Epithelial cell of esophagus (primary cell): ENCODE measurements around the gene PKN3.
"Not testable (repeated sequence)": the region's sequence is repeated elsewhere in the genome, so short reads cannot be mapped to it uniquely, and the experiment has no call there.

Experiments
- DNase-seq: peaks from one replicate; pipeline ENCODE4 v3.0.0; 2010; ENCODE audit warnings: low read depth
- H3K4me3 ChIP-seq: 2 replicates; pipeline ENCODE4 v1.5.1; 2011; ENCODE audit warnings: mild to moderate bottlenecking, low read length, control low read depth
- CTCF ChIP-seq: IDR thresholded peaks from 2 replicates; pipeline ENCODE4 v1.5.1; 2011; ENCODE audit warnings: low read depth, mild to moderate bottlenecking, low read length, control low read depth, inconsistent platforms; ENCODE audit not compliant: insufficient read depth; ENCODE audit errors: missing control alignments

PKN3 gene

GRCh38 chr9:128694344-128694743 is 8.0 kb upstream of the PKN3 start:
- no peak for DNase-seq
- TF ChIP-seq CTCF = no peak

GRCh38 chr9:128696923-128697707 is 5.2 kb upstream of the PKN3 start:
- no peak for DNase-seq
- no peak for TF ChIP-seq CTCF
- no peak overlapping the region for H3K4me3 ChIP-seq

More at GRCh38 chr9:128694344-128694743, 8.0 kb upstream of the PKN3 start:
- no peak overlapping the region for H3K4me3 ChIP-seq

GRCh38 chr9:128699096-128699795 is 3.1 kb upstream of the PKN3 start:
- H3K4me3 ChIP-seq, DNase-seq: not testable (repeated sequence)

- no peak overlapping the region for H3K4me3 ChIP-seq
- no peak for DNase-seq
- no peak for TF ChIP-seq CTCF
Measured at GRCh38 chr9:128701227-128701854, 962 bp upstream of the PKN3 start.

DNA sequence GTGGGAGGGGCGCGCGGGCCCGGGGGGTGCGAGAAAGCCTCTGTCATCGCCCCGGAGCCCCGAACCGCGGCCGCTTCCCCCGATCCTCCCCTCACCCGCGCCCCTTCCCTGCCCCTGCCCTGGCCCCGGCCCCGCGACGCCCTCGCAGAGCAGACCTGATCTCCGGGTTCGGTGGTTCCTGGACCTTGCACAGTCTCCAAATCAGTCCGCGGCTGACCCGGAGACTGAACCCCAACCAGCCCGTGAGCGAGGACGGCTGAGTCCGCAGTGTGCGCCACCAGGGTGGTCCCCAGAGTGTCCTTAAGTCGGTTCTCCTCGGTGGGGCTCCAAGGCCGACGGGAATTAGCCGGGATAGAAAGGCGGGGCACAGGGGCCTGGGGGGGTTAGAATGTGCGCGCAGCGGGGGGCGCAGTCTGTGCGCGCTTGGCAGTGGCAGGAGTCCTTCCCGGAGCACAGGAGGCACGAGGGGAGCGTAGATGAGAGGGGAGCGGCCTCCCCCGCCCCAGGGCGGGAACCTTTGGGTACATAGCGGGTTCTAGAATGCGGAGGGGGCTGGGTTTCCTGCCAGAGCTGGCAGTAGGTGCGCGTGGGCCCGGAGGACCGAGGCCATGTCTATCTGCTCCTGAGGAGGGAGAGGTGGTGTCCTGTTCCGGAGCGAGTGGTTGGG is 779 bp downstream of the PKN3 start:
- no peak for DNase-seq
- peak overlapping the region; percentile 56 for H3K4me3 ChIP-seq
- TF ChIP-seq CTCF = no peak

GRCh38 chr9:128703616-128704355 is 1.5 kb downstream of the PKN3 start:
- no peak for DNase-seq
- peak overlapping the region; percentile 56 for H3K4me3 ChIP-seq
- no peak for TF ChIP-seq CTCF
